HG03064 (cell line): ENCODE measurements around the gene TLE2.
"Not testable (repeated sequence)": the region's sequence is repeated elsewhere in the genome, so short reads cannot be mapped to it uniquely, and the experiment has no call there.

ENCODE experiments used
- ATAC-seq: cut with Tn5 transposase; IDR thresholded peaks from one replicate; pipeline ENCODE4 v1.9.1; 2021; ENCODE audit warnings: low read depth; ENCODE audit not compliant: unreplicated experiment

The TLE2 gene

GRCh38 chr19:3056417-3057088 is 27.5 kb upstream of the TLE2 start:
- no peak for ATAC-seq

- ATAC-seq: no peak
Observed at GRCh38 chr19:3055741-3056416, 26.8 kb upstream of the TLE2 start.

GRCh38 chr19:3054972-3055740 is 26.1 kb upstream of the TLE2 start:
- ATAC-seq: no peak

- ATAC-seq: no peak
Observed at GRCh38 chr19:3054265-3054971, 25.3 kb upstream of the TLE2 start.

GRCh38 chr19:3053780-3054179 is 24.7 kb upstream of the TLE2 start:
- ATAC-seq: no peak

- ATAC-seq: no peak
Observed at GRCh38 chr19:3053218-3053621, 24.1 kb upstream of the TLE2 start.

- not testable (repeated sequence) for ATAC-seq
Observed at GRCh38 chr19:3050016-3050415, 20.9 kb upstream of the TLE2 start.

- no peak for ATAC-seq
Observed at GRCh38 chr19:3049089-3049488, 20.0 kb upstream of the TLE2 start.

- no peak for ATAC-seq
Observed at GRCh38 chr19:3048190-3048533, 19.1 kb upstream of the TLE2 start.

GRCh38 chr19:3047496-3048189 is 18.6 kb upstream of the TLE2 start:
- no peak for ATAC-seq

GRCh38 chr19:3046698-3047495 is 17.8 kb upstream of the TLE2 start:
- ATAC-seq: no peak

- ATAC-seq: no peak
Observed at GRCh38 chr19:3045885-3046697, 17.0 kb upstream of the TLE2 start.

GRCh38 chr19:3045191-3045590 is 16.1 kb upstream of the TLE2 start:
- ATAC-seq: no peak

GRCh38 chr19:3042621-3043267 is 13.7 kb upstream of the TLE2 start:
- ATAC-seq: no peak

GRCh38 chr19:3041761-3042620 is 12.9 kb upstream of the TLE2 start:
- no peak for ATAC-seq

GRCh38 chr19:3041327-3041726 is 12.2 kb upstream of the TLE2 start:
- ATAC-seq: no peak

- ATAC-seq: no peak
Observed at GRCh38 chr19:3039641-3040077, 10.6 kb upstream of the TLE2 start.
